ENCODE measurements around the gene FKBP5.
"Not testable (repeated sequence)": the region's sequence is repeated elsewhere in the genome, so short reads cannot be mapped to it uniquely, and the experiment has no call there.

Gene FKBP5

DNA sequence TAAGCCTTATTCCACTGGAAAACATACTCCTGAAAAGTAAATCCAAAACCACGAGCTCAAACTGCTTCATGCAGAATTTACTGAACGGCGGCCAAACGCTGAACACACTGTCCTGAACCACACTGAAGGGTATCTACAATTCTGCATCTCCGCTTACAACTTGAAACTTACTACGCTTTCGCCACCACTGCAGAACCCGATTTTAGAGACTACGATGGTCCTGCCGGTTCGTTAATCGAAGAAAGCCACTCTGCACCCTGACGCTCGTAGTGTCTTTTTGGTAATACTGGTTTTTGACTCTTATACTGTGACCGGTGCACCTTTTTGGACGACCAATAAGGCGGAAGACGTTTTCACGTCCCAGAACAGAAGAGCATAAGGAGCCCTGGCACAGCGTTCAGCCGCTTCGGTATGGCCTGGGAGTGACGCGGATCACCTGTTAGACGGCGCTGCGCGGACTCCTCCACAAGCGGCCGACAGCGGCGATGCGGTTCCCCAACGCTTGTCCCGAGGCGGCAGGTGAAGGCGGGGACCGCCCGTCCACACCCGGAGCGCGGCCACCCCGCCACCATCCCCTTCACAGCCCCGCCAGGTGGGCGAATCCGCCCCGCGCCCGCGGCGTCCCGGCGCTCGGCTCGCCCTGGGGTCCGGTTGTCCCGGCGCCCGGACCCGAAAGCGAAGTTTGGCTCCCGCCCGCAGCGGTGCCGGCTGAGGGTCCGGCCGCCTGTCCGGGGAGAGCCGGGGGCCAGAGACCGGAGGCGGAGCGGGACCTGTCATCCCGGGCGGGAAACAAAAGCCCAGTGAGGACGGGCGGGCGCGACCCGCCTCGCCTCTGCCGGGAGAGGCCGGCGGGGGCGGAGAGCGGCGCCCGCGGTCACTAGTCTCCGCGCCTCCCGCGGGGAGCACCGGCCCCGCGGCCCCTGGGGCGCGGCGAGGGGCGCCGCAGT lies 784 bp downstream of the FKBP5 start:
- peak; percentile 64 for DNase-seq

DNA sequence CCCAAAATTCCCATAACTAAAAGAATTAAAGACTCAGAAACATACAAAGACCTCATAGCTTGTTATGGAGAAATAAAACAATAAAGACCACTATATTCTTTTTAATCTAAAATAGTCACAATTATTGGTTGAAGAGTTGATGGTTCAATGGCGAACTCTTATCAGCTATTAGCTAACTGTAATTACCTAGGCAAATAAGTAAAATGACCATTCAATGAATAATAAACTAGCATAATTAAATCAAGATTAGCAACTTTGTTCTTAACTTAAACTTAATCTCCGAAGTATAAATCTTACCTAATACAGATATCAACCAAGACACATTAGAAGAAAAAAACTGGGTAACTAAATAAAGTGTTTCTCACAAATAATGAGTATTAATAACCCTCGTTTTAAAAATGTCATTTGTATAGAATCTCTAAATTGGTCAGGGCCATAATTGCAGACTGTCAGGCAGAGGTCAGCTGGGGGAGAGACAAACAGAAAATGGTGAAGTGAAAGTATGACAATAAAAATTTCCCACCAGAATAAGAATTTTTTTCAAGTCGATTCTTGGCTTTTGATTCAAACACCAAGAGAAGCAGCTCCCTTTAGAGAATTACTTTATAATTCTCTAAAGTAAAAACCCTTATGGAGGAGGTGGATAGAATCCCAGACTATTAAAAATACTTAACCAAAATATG lies 1.7 kb downstream of the FKBP5 start:
- DNase-seq: no peak

DNA sequence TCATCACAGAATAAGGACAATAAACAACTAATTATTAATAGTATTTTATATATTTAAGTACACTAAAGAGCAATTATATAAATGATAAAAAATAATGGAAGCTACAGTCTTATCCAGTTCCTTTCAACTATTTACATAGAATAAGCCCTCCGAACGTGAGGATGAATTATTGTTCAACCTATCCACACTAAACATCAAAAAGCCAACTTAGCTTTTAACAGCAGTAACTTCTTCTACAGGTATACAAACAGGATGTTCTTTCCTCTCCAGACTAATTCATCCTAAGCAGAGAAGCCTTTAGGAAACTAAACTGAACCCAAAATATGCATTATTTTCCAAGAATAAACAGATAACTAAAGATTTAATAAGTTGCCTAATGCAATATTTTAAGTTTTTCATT lies 2.3 kb downstream of the FKBP5 start:
- no peak for DNase-seq

DNA sequence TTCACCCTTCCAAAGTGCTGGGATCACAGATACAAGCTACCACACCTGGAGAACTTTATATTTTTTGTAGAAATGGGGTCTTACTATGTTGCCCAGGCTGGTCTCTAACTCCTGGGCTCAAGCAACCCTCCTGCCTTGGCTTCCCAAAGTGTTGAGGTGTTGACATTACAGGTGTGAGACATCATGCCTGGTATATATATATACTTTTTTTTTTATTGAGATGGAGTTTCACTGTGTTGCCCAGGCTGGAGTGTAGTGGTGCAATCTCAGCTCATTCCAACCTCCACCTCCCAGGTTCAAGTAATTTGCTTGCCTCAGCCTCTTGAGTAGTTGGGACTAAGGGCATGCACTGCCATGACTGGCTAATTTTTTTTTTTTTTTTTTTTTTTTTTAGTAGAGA lies 5.4 kb downstream of the FKBP5 start:
- DNase-seq: no peak

DNA sequence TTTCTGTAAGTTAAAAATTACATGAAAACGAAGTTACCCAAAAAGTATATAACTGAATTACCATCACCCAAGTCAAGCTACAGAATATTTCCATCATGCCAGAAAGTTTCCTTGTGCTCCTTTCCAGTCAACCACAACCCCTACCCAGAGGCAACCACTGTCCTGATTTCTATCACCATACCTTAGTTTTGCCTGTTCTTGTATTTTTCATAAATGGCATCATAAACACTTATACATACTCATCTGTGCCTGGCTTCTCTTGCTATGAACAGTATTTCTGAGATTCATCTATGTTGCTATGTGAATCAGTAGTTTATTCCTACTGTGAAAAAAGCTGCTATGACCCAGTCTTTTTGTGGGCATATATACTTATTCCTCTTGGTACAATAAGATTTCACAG lies 7.4 kb downstream of the FKBP5 start:
- peak; percentile 38 for DNase-seq

DNA sequence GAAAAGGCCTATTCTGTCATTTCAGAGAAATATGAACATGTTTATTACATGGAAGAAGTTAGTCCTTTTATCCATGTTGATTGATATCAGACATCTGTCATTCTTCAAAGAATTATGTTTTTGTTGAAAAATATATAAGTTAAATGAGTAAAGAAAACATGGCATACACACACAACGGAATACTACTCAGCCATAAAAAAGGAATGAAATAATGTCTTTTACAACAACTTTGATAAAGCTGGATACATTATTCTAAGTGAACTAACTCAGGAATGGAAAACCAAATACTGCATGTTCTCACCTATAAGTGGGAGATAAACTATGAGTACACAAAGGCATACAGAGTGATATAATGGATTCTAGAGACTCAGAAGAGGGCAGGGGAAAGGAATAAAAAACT lies 9.3 kb downstream of the FKBP5 start:
- no peak for DNase-seq

DNA sequence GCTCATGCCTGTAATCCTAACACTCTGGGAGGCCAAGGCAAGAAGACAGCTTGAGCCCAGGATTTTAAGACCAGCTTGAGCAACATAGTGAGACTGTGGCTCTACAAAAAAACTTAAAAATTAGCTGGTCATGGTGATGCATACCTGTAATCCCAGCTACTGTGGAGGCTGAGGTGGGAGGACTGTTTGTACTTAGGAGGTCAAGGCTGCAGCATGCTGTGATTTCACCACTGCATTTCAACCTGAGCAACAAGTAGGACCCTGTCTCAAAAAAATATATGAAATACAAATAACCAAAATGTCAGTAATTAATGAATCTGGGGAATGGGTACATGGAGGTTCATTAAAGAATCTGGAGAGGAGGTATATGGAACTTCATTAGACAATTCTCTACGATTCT lies 9.9 kb downstream of the FKBP5 start:
- no peak for DNase-seq

DNA sequence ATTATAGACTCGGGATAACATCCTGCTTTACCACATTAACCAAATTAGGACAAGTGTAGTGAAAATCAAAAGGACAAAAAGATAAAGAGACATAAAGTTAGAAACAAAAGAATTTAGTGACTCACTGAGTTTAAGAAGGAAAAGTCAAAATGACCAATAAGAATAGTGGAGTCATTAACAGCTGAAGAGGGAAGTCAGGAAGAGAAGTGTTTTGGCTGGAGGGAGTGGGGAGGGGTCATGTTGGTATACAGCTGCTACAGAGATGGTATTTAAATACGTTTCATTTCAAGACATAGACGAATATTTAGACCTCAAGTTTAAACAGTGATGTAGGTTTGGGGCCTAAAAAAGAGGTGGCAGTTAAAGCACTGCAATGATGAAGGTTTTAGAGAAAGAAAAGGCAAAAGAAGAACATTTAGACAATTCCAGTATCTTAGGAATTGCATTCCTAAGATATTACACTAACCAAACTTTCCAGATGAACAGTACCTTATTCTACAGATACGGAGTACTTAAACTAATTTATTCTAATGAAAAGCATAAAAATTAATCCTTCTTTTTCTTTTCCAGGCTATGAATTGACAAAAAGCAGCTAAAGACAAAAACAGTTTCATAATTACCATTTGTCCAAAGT lies 10.6 kb downstream of the FKBP5 start:
- no peak for DNase-seq

DNA sequence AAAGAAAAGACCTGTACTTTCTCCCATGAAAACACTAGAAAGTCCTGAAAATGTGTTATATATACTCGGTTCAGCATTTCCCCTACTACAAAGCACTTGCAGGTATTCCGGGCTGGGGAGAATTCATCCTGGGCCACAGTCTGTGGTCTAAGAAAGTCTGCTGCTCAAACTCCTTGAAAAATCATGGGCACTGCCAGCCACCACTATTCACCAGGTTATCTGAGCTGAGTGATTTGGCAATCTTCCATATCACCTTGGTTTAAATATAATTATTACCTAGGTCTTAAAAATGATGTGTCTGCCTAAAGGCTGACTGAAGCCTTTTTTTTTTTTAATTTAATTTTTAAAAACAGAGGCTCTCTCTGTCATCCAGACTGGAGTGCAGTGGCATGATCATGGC lies 11.3 kb downstream of the FKBP5 start:
- DNase-seq: no peak

DNA sequence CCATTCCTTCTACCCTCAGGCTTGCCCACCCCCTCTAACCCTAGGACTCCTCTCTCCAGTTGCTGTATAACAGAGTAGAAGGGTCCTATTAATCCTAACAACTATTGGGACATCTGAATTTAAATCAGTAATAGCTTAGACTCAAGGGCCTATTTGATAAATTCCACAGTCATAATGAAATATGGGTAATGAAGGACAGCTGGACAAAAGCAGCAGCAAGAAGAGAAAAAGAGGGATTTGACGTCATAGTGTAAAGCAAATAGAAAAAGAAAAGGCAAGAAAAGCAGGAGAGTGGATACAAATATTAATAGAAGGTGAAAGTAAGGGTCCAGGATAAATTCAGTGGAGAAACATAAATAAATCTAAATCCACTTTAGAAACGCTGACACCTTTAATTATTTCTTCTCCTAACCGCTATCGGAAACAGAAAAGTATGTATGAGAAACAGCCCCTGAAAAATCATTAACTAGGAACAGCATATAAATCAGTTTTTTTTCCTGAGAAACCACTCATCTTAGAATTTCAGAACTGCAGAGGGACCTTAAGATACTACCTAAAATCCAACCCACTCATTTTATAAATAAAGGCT lies 12.8 kb downstream of the FKBP5 start:
- no peak for DNase-seq

DNA sequence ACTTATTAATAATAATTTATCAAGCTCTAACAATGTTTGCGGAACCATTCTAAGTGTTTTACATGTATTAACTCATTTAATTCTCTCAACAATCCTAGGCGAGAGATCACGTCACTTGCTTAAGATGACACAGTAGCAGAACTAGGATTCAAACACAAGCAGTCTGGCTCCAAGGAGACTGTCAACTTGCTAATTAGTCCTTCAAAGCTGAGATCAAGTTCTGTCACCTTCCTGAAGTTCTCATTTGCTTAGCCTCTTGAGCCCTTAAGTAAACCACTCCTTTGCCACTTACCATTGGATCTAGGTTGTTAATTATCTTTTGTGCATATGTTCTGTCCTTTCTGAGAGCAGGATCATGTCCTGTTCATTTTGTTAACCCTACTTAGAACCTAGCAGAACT lies 14.1 kb downstream of the FKBP5 start:
- DNase-seq: no peak

DNA sequence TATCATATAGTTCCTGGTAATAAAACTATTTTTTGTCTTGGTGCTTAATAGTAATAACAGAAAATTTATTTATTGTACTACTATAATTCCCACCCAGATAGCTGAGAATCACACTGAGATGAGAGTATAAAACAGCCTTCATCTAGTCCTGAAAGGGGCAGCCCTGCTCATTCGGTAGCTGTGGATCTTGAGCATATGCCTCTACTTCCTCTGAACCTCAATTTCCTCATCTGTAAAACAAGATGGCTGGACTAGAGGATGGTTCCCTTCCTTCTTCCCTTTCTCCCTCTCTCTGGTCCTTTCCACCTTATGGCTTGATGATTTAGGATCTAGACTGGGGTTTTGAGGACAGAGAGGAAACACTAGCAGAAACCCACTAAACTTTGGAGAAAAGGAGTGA lies 15.0 kb downstream of the FKBP5 start:
- no peak for DNase-seq

DNA sequence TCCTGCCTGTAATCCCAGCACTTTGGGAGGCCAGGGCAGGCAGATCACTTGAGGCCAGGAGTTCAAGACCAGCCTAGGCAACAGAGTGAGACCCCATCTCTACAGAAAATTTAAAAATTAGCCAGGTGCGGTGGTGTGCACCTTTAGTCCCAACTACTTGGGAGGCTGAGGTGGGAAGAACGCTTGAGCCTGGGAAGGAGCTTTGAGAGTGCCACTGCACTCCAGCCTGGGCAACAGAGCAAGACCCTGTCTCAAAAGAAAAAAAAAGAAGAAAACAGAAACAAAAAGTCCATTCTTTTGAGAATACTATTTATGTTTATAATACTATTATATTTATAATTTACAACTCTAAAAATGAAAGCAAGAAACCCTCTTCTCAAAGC lies 15.4 kb downstream of the FKBP5 start:
- DNase-seq: not testable (repeated sequence)

DNA sequence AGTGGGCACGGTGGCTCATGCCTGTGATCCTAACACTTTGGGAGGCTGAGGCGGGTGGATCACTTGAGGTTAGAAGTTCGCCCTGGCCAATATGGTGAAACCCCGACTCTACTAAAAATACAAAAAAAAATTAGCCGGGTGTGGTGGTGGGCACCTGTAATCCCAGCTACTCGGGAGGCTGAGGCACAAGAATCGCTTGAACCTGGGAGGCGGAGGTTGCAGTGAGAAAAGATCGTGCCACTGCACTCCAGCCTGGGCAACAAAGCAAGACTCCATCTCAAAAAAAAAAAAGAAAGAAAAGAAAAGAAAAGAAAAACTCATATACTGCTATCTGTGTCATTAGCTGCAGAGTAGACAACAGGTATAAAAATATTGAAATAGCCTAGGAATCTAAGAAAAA lies 18.3 kb downstream of the FKBP5 start:
- DNase-seq: not testable (repeated sequence)

DNA sequence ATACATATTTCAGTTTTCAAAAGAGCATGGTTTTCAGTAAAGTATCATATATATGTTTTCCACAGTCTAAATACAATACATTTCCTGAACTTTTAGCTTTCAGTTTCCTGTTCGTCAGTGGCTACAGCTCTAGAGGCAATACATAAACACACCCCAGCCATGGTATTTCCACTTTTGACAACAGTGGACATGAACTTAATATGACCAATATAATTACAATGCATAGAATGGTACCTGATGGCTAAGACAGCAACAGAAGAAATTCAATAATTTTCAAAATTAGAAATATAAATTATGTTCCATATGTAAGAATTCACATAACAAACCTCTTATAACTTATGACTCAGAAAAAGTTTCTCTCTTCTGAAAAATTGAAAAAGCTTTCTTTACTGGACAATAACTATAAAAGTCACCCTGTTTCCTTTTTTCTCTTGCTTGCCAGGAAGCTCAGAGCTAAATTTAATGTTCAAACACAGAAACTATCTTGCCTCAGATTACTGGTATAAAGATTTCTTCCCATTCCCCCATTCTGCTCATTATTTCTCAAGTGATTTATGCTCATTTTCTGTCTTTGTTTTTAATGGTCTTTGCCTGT lies 19.2 kb downstream of the FKBP5 start:
- no peak for DNase-seq

DNA sequence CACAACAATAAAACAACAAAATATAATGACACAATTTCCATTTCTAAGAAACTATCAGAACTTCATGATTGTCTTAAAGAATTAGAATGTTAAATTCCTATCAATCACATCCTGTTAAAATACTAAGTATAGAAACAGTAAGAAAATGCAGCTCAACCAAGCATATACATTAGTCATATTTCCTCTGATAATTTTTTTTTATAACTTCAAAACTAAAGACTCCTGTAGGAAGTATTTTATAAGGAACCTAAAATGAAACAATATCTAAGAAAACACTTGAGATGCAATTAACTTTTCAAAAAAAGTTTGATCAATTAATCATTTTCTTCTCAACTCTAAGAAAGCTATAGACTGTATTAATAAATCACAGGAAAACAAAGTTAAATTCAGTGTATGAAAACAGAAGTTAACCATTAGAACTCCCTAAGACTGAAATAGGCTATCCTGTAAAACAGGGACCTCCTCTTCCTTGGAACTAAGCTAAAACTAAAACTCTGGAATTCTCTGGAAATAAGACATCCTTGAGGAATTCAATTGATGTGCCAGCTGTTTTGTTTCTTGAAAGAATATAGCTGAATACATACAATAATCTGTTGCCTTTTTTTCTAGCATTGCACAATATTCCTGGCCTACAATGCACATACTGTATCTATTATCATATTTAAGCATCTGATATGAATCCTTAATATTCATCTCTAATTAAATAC lies 19.8 kb downstream of the FKBP5 start:
- DNase-seq: no peak

DNA sequence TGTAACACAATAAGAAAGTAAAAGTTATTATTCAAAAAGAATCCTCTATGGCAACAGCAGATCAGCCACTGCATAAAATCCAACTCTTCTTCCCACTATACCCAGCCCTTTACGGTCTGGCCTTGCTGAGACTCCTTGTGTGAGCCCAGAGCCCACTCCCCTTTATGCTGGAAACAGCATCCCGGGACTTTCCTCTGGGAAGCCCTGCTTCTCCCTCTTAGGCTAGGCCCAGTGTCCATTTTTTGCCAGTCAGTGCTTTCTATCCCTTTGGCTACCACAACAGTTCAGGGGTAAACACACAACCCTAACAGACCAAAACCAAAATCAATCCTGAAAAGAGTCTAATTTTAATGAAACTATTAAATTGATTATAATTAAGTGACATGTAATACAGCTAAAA lies 20.6 kb downstream of the FKBP5 start:
- no peak for DNase-seq

DNA sequence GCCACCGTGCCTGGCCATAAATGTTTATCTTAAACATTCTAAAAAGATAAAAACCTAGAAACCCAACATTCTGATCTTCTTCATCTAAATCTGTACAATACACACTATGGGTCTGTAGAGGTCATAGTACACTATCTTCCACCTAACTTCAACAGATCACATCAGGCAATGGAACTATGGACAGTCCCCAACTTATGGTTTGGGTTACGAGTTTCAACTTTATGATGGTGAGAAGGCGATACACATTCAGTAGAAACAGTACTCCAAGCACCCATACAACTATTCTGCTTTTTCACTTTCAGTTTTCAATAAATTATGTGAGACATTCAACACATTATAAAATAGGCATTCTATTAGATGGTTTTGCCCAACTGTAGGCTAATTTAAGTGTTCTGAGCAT lies 23.1 kb downstream of the FKBP5 start:
- DNase-seq: no peak

DNA sequence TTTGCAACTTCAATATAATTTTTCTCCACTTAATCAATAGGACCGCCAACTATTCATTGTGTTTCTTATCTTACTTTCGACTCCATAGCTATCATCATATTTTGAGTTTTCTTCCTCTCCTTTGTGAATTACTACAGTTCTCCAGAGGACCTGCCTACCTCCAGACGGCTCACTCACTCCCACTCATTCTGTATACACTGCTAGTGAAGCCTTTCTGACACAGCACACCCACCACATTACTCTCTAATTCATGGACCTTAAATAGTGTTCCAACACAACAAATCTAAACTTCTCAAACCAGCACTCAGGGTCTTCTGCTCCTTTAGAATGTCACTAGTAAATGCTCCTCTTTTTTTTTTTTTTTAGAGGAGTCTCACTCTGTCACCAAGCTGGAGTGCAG lies 23.8 kb downstream of the FKBP5 start:
- no peak for DNase-seq

DNA sequence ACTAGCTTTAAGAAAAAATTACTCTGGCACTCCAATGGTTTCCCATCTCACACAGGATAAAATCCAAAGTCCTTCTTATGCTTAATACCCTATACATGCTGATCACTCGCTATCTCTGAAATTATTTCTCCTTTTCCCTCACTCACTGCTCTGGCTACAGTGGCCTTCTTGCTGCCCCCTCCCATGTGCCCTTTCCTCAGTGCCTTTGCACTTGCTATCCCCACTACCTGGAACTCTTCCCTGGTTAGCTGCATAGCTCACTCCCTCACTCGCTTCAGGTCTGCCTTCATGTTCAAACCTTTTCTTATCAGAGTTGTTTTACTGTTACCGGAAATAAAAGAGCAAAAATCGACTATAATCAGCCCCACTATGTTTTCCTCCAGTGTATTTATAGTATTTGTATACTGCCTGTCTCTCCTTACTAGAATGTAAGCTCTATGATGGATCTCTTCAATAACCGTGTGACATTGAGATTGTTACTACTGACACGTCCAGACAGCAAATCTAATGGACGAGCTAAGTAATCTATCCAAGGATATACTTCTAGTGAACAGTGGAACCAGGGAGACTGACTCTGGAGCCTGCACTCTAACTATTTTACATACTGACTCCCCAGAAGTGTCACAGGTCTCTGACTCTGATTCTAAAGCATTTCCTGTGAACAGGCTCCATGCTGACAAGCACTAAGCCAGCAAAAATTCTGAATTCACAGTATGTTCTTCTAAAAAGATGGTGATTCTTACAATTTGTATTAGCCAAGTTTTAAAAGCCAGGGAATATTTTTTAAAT lies 25.1 kb downstream of the FKBP5 start:
- no peak for DNase-seq

DNA sequence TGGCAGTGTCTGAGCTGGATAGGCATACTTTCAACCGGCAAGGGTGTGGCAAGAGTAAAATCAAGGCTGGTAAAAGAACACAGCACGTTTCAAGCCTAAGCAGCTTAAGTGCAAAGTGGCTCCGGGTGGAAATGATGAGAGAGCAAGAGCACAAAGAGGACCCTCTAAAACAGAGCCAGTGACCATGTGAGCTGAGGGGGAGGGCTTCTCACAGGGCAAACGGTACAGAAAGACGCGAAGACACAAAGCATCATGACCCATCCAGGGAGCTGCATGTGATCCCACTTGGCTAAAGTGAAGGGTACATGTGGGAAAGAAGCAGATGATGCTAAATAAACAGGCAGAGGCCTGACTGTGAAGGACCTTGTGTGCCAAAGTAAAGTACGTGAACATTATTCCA lies 25.7 kb downstream of the FKBP5 start:
- DNase-seq: no peak

DNA sequence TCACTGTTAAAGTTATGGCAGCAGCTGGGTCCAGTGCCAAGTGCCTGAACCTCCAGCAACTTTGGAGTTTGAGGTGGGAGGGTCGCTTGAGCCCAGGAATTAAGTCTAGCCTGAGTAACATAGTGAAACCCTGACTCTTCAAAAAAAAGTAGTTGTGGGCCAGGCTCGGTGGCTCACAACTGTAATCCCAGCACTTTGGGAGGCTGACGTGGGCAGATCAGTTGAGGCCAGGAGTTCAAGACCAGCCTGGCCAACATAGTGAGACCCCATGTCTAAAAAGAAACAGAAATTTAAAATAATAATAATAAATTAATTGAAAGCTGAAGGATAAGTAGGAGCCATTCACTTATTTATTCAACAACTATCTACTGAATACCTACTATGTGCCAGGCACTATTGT lies 33.8 kb downstream of the FKBP5 start:
- no peak for DNase-seq
